DOHH2 (cell line): ENCODE data around the gene TNFAIP3.

ENCODE experiments used
- H3F3A ChIP-seq: fragments of 200-600 bp; sonication (generic), shearing (Covaris generic); 2 replicates; pipeline ENCODE4 v1.6.0; 2016; ENCODE audit warnings: antibody characterized with exemption, mild to moderate bottlenecking; ENCODE audit not compliant: control insufficient read depth, insufficient read depth
- H3K27ac ChIP-seq: fragments of 200-600 bp; sonication (generic); 2 replicates; pipeline ENCODE4 v1.5.1; 2014; ENCODE audit warnings: low read depth, mild to moderate bottlenecking, low read length, moderate library complexity
- H3K27me3 ChIP-seq: fragments of 200-600 bp; sonication (generic); 2 replicates; pipeline ENCODE4 v1.6.1; 2014; ENCODE audit warnings: mild to moderate bottlenecking, low read length, mixed read lengths; ENCODE audit not compliant: control insufficient read depth
- H3K36me3 ChIP-seq: fragments of 200-600 bp; sonication (generic); 2 replicates; pipeline ENCODE4 v1.6.1; 2014; ENCODE audit warnings: mild to moderate bottlenecking, low read length, moderate library complexity, mixed read lengths; ENCODE audit not compliant: control insufficient read depth
- H3K4me1 ChIP-seq: fragments of 200-600 bp; sonication (generic); 2 replicates; pipeline ENCODE4 v1.6.1; 2014; ENCODE audit warnings: mild to moderate bottlenecking, low read length, mixed read lengths; ENCODE audit not compliant: control insufficient read depth
- H3K4me2 ChIP-seq: fragments of 200-600 bp; sonication (generic); 2 replicates; pipeline ENCODE4 v1.6.0; 2014; ENCODE audit warnings: mild to moderate bottlenecking, low read length, moderate library complexity
- H3K4me3 ChIP-seq: fragments of 200-600 bp; sonication (generic); 2 replicates; pipeline ENCODE4 v1.5.1; 2014; ENCODE audit warnings: mild to moderate bottlenecking, low read length, mixed read lengths
- H3K79me2 ChIP-seq: fragments of 200-600 bp; sonication (generic); 2 replicates; pipeline ENCODE4 v1.6.1; 2014; ENCODE audit warnings: mild to moderate bottlenecking, low read length, mixed read lengths; ENCODE audit not compliant: control insufficient read depth
- H3K9me2 ChIP-seq: fragments of 200-600 bp; sonication (generic); replicated peaks from 2 replicates; pipeline ENCODE4 v1.6.1; 2014; ENCODE audit warnings: mild to moderate bottlenecking, low read length, mixed read lengths; ENCODE audit not compliant: control insufficient read depth
- H3K9me3 ChIP-seq: fragments of 200-600 bp; sonication (generic); 2 replicates; pipeline ENCODE4 v1.6.1; 2014; ENCODE audit warnings: antibody characterized with exemption, low read length, mixed read lengths; ENCODE audit not compliant: control insufficient read depth, insufficient read depth
- H4K20me1 ChIP-seq: fragments of 200-600 bp; sonication (generic); 2 replicates; pipeline ENCODE4 v1.6.0; 2014; ENCODE audit warnings: low read depth, mild to moderate bottlenecking, antibody characterized with exemption, low read length, moderate library complexity; ENCODE audit not compliant: control insufficient read depth, insufficient read depth
- CTCF ChIP-seq: fragments of 200-600 bp; sonication (generic); IDR thresholded peaks from one replicate; pipeline ENCODE4 v1.5.1; 2014; ENCODE audit warnings: antibody characterized with exemption, mild to moderate bottlenecking, low read depth, low read length; ENCODE audit not compliant: poor library complexity, severe bottlenecking
- EZH2phosphoT487 ChIP-seq: fragments of 200-600 bp; sonication (generic); IDR thresholded peaks from 2 replicates; pipeline ENCODE4 v1.6.1; 2017; ENCODE audit warnings: borderline replicate concordance, mild to moderate bottlenecking, antibody characterized with exemption, low read length, moderate library complexity, mixed read lengths

The TNFAIP3 gene

GRCh38 chr6:137866914-137867684 is at the start of gene TNFAIP3:
TNFAIP3 (plus strand) TSS chr6:137867259; CDS start chr6:137871228, 3,969 bp downstream.
- no peaks in the 10 kb centered on the region for H4K20me1 ChIP-seq

GRCh38 chr6:137818440-137818839 is 48.6 kb upstream of the TNFAIP3 start:
- Histone ChIP-seq H3K27me3 (no peaks in the 10 kb centered on the region), H3K4me3 (no peak overlapping the region), H3F3A (peaks cover 3% of the 10 kb centered on the region; the same call in 1 of the 2 replicates), H3K9me3 (no peaks in the 10 kb centered on the region), H3K27ac (no peak overlapping the region), H4K20me1 (no peaks in the 10 kb centered on the region), H3K36me3 (no peaks in the 10 kb centered on the region), H3K4me2 (no peak overlapping the region), H3K9me2 (no peaks in the 10 kb centered on the region), H3K4me1 (peaks cover 22% of the 10 kb centered on the region), H3K79me2 (no peaks in the 10 kb centered on the region)
- TF ChIP-seq CTCF, result no peak
- TF ChIP-seq EZH2phosphoT487, result no peak

More at GRCh38 chr6:137866914-137867684, at the start of gene TNFAIP3:
- peak; percentile 52 for TF ChIP-seq CTCF
- TF ChIP-seq EZH2phosphoT487, result no peak
- H3K79me2 ChIP-seq, result 0 out of 2 replicates have a peak, but pooled peaks cover 3% of the 10 kb centered on the region
- H3K27ac ChIP-seq, result peak within 1 kb of the TSS; percentile 49
- H3K36me3 ChIP-seq, result peaks cover 7% of the 10 kb centered on the region
- peaks cover 48% of the 10 kb centered on the region for H3K4me1 ChIP-seq
- no peaks in the 10 kb centered on the region for H3K9me2 ChIP-seq
- H3K4me2 ChIP-seq, result peak within 1 kb of the TSS; percentile 92
- peak within 1 kb of the TSS; percentile 80 for H3K4me3 ChIP-seq
- H3K27me3 ChIP-seq, result peaks cover 8% of the 10 kb centered on the region; the same call in 1 of the 2 replicates
- no peaks in the 10 kb centered on the region; the same call in 1 of the 2 replicates for H3F3A ChIP-seq
- no peaks in the 10 kb centered on the region for H3K9me3 ChIP-seq

DNA sequence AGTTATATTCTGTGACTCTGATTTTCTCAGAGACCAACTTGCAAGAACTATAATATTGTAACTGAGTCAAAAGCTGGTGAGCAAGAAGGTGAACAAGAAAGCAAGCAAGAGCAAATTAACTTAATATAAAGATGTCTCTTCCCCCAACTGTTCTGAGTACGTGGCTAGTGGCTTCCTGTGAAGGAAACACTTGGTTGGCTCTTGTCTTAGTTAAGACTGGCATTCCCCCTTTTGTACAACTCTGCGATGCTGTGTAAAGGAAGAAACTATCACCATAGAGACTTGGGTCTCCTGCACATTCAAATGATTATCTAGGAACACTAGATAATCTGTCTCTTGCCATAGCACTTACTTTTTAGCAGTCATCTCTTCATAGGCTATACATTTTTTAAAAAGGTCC is 47.3 kb upstream of the TNFAIP3 start:
- Histone ChIP-seq H3K9me3 (no peaks in the 10 kb centered on the region), H3K36me3 (no peaks in the 10 kb centered on the region), H3K4me3 (no peak overlapping the region), H3K27ac (no peak overlapping the region), H4K20me1 (no peaks in the 10 kb centered on the region), H3K27me3 (no peaks in the 10 kb centered on the region), H3K4me2 (peak overlapping the region; percentile 14), H3K4me1 (peaks cover 29% of the 10 kb centered on the region), H3F3A (no peaks in the 10 kb centered on the region), H3K9me2 (no peaks in the 10 kb centered on the region), H3K79me2 (no peaks in the 10 kb centered on the region)
- TF ChIP-seq CTCF (no peak), EZH2phosphoT487 (no peak)
